ENCODE results near the gene ERF.

GRCh38 chr19:42239544-42240220 is 15.2 kb downstream of the ERF start:
- TF ChIP-seq POLR2A (IDR thresholded peaks at IDR 0.05; ENCODE audit: low read length) (no peak), GATA1 (IDR thresholded peaks at IDR 0.05; ENCODE audit: low read depth, low read length) (no peak)

All from erythroblast (primary cell).